Activated naive CD4-positive, alpha-beta T cell treated with anti-CD3 and anti-CD28 coated beads, Interleukin-2, amount 10 ng/mL, durations not matched to agents 7 days and 5 days (primary cell): Measurements from ENCODE around the gene SCNN1A.

ENCODE experiments used
- CTCF ChIA-PET: fragments of 350-600 bp; sonication (Branson Sonifier 250); formaldehyde crosslinking; loops from one replicate; lab custom pipeline; 2021; ENCODE audit warnings: antibody characterized with exemption; lab: Charles Lee
- DNase-seq: peaks from one replicate; pipeline ENCODE4 v3.0.0-alpha.2; 2020
- H3K27ac Mint-ChIP-seq: one replicate; pipeline ENCODE4 v1.8.0; 2021; ENCODE audit warnings: mild to moderate bottlenecking, moderate library complexity, mixed read lengths
- H3K27me3 Mint-ChIP-seq: one replicate; pipeline ENCODE4 v1.8.0; 2021; ENCODE audit warnings: mild to moderate bottlenecking, mixed read lengths
- H3K36me3 Mint-ChIP-seq: one replicate; pipeline ENCODE4 v1.8.0; 2021; ENCODE audit warnings: mixed read lengths
- H3K4me1 Mint-ChIP-seq: one replicate; pipeline ENCODE4 v1.8.0; 2021; ENCODE audit warnings: mixed read lengths
- H3K4me3 Mint-ChIP-seq: one replicate; pipeline ENCODE4 v1.8.0; 2021; ENCODE audit warnings: mild to moderate bottlenecking, moderate library complexity, mixed read lengths
- H3K9me3 Mint-ChIP-seq: one replicate; pipeline ENCODE4 v1.8.0; 2021; ENCODE audit warnings: mixed read lengths

SCNN1A gene

GRCh38 chr12:6314776-6315175 lies 60.6 kb downstream of the SCNN1A start:
- no peaks in the 10 kb centered on the region for H3K36me3 Mint-ChIP-seq
- no peak overlapping the region for H3K27ac Mint-ChIP-seq
- no peak for DNase-seq
- H3K4me1 Mint-ChIP-seq, result peaks cover 16% of the 10 kb centered on the region
- no peaks in the 10 kb centered on the region for H3K9me3 Mint-ChIP-seq
- CTCF ChIA-PET, result interaction anchor here (1.1 to 3.6 kb wide), 3 partner anchors 8 to 119 kb away, joined by 3 to 10 read pairs (median 5); no protein-coding TSS in a partner anchor
- no peak overlapping the region for H3K4me3 Mint-ChIP-seq
- H3K27me3 Mint-ChIP-seq, result peaks cover 84% of the 10 kb centered on the region

GRCh38 chr12:6313326-6313940 lies 61.9 kb downstream of the SCNN1A start:
- H3K36me3 Mint-ChIP-seq, result no peaks in the 10 kb centered on the region
- H3K27me3 Mint-ChIP-seq, result peaks cover 89% of the 10 kb centered on the region
- no peak overlapping the region for H3K4me3 Mint-ChIP-seq
- CTCF ChIA-PET, result interaction anchor here (3.6 kb wide), 1 partner anchor 10 kb away, joined by 10 read pairs; no protein-coding TSS in a partner anchor
- H3K4me1 Mint-ChIP-seq, result peaks cover 9% of the 10 kb centered on the region
- no peak overlapping the region for H3K27ac Mint-ChIP-seq
- no peaks in the 10 kb centered on the region for H3K9me3 Mint-ChIP-seq
- DNase-seq, result no peak

- Mint-ChIP-seq H3K4me3 (no peak overlapping the region), H3K36me3 (no peaks in the 10 kb centered on the region)
- CTCF ChIA-PET, result interaction anchor here (0.5 to 3.6 kb wide), 3 partner anchors 10 to 324 kb away, joined by 3 to 10 read pairs (median 3); no protein-coding TSS in a partner anchor
These were observed 62.6 kb downstream of the SCNN1A start for GRCh38 chr12:6312529-6313325.

GRCh38 chr12:6311822-6312528 lies 63.4 kb downstream of the SCNN1A start:
- no peak overlapping the region for H3K27ac Mint-ChIP-seq
- peaks cover 89% of the 10 kb centered on the region for H3K27me3 Mint-ChIP-seq
- no peaks in the 10 kb centered on the region for H3K9me3 Mint-ChIP-seq
- no peak for DNase-seq
- CTCF ChIA-PET, result interaction anchor here (0.7 to 3.6 kb wide), 3 partner anchors 11 to 324 kb away, joined by 3 to 10 read pairs (median 3); no protein-coding TSS in a partner anchor
- no peaks in the 10 kb centered on the region for H3K4me1 Mint-ChIP-seq
- no peaks in the 10 kb centered on the region for H3K36me3 Mint-ChIP-seq
- H3K4me3 Mint-ChIP-seq, result no peak overlapping the region

More at GRCh38 chr12:6312529-6313325, 62.6 kb downstream of the SCNN1A start:
- Mint-ChIP-seq H3K27ac (no peak overlapping the region), H3K27me3 (peaks cover 89% of the 10 kb centered on the region), H3K9me3 (no peaks in the 10 kb centered on the region), H3K4me1 (peaks cover 2% of the 10 kb centered on the region)
- DNase-seq, result no peak

- Mint-ChIP-seq H3K27me3 (peaks cover 88% of the 10 kb centered on the region), H3K36me3 (no peaks in the 10 kb centered on the region), H3K27ac (no peak overlapping the region), H3K4me3 (no peak overlapping the region), H3K4me1 (no peaks in the 10 kb centered on the region), H3K9me3 (no peaks in the 10 kb centered on the region)
- no peak for DNase-seq
- CTCF ChIA-PET, result interaction anchor here (0.7 kb wide), 1 partner anchor 77 kb away, joined by 3 read pairs; no protein-coding TSS in a partner anchor
These were observed 64.4 kb downstream of the SCNN1A start for GRCh38 chr12:6310771-6311610.

- no peak for DNase-seq
- Mint-ChIP-seq H3K36me3 (no peaks in the 10 kb centered on the region), H3K27me3 (peaks cover 82% of the 10 kb centered on the region), H3K4me1 (no peaks in the 10 kb centered on the region), H3K9me3 (no peaks in the 10 kb centered on the region), H3K27ac (no peak overlapping the region), H3K4me3 (no peak overlapping the region)
- CTCF ChIA-PET, result interaction anchor here (1.1 kb wide), 1 partner anchor 112 kb away, joined by 4 read pairs; no protein-coding TSS in a partner anchor
These were observed 67.8 kb downstream of the SCNN1A start for GRCh38 chr12:6307529-6307928.

- Mint-ChIP-seq H3K9me3 (no peaks in the 10 kb centered on the region), H3K27ac (no peak overlapping the region), H3K27me3 (peaks cover 79% of the 10 kb centered on the region), H3K4me1 (no peaks in the 10 kb centered on the region), H3K36me3 (no peaks in the 10 kb centered on the region), H3K4me3 (no peak overlapping the region)
- CTCF ChIA-PET, result no interaction called here
- no peak for DNase-seq
These were observed 68.7 kb downstream of the SCNN1A start for GRCh38 chr12:6306599-6307220.

GRCh38 chr12:6306151-6306550 lies 69.2 kb downstream of the SCNN1A start:
- no peaks in the 10 kb centered on the region for H3K36me3 Mint-ChIP-seq
- no peak overlapping the region for H3K27ac Mint-ChIP-seq
- no peaks in the 10 kb centered on the region for H3K4me1 Mint-ChIP-seq
- CTCF ChIA-PET, result interaction anchor here (0.6 to 1.0 kb wide), 2 partner anchors 11 to 199 kb away, joined by 3 read pairs; no protein-coding TSS in a partner anchor
- H3K4me3 Mint-ChIP-seq, result no peak overlapping the region
- DNase-seq, result no peak
- peaks cover 77% of the 10 kb centered on the region for H3K27me3 Mint-ChIP-seq
- no peaks in the 10 kb centered on the region for H3K9me3 Mint-ChIP-seq

- H3K4me1 Mint-ChIP-seq, result no peaks in the 10 kb centered on the region
- CTCF ChIA-PET, result interaction anchor here (0.8 kb wide), 1 partner anchor 24 kb away, joined by 3 read pairs; no protein-coding TSS in a partner anchor
- no peak overlapping the region for H3K4me3 Mint-ChIP-seq
- no peaks in the 10 kb centered on the region for H3K9me3 Mint-ChIP-seq
- no peak overlapping the region for H3K27ac Mint-ChIP-seq
- peaks cover 56% of the 10 kb centered on the region for H3K27me3 Mint-ChIP-seq
- no peaks in the 10 kb centered on the region for H3K36me3 Mint-ChIP-seq
- DNase-seq, result no peak
These were observed 72.3 kb downstream of the SCNN1A start for GRCh38 chr12:6303071-6303470.

GRCh38 chr12:6302621-6303020 lies 72.7 kb downstream of the SCNN1A start:
- no peak overlapping the region for H3K27ac Mint-ChIP-seq
- peaks cover 55% of the 10 kb centered on the region for H3K27me3 Mint-ChIP-seq
- no peaks in the 10 kb centered on the region for H3K4me1 Mint-ChIP-seq
- H3K36me3 Mint-ChIP-seq, result no peaks in the 10 kb centered on the region
- no peak for DNase-seq
- CTCF ChIA-PET, result interaction anchor here (0.8 to 1.1 kb wide), 2 partner anchors 12 to 24 kb away, joined by 3 read pairs; no protein-coding TSS in a partner anchor
- H3K9me3 Mint-ChIP-seq, result no peaks in the 10 kb centered on the region
- no peak overlapping the region for H3K4me3 Mint-ChIP-seq

GRCh38 chr12:6301721-6302120 lies 73.6 kb downstream of the SCNN1A start:
- Mint-ChIP-seq H3K27ac (peak overlapping the region; percentile 31), H3K9me3 (no peaks in the 10 kb centered on the region), H3K4me1 (no peaks in the 10 kb centered on the region), H3K4me3 (no peak overlapping the region), H3K36me3 (no peaks in the 10 kb centered on the region), H3K27me3 (peaks cover 50% of the 10 kb centered on the region)
- DNase-seq, result no peak
- CTCF ChIA-PET, result interaction anchor here (1.1 kb wide), 1 partner anchor 13 kb away, joined by 3 read pairs; no protein-coding TSS in a partner anchor

- Mint-ChIP-seq H3K4me3 (no peak overlapping the region), H3K36me3 (no peaks in the 10 kb centered on the region), H3K4me1 (no peaks in the 10 kb centered on the region), H3K27me3 (peaks cover 51% of the 10 kb centered on the region), H3K27ac (no peak overlapping the region), H3K9me3 (no peaks in the 10 kb centered on the region)
- CTCF ChIA-PET, result no interaction called here
- no peak for DNase-seq
These were observed 78.2 kb downstream of the SCNN1A start for GRCh38 chr12:6297170-6297569.
